DND-41 (cell line): Measurements from ENCODE around the gene MAPK12.

ENCODE experiments used
- CTCF ChIP-seq: IDR thresholded peaks from 2 replicates; pipeline ENCODE4 v1.5.1; 2012; ENCODE audit warnings: borderline replicate concordance, low read length, moderate library complexity, mild to moderate bottlenecking; ENCODE audit not compliant: poor library complexity, severe bottlenecking; ENCODE audit errors: extremely low read depth
- EZH2 ChIP-seq: IDR thresholded peaks from 3 replicates; pipeline ENCODE4 v1.6.1; 2012; ENCODE audit warnings: borderline replicate concordance, low read depth, mild to moderate bottlenecking, moderate library complexity, low read length, inconsistent platforms; ENCODE audit not compliant: severe bottlenecking

GRCh38 chr22:50218996-50219727 lies 42.3 kb downstream of the MAPK12 start:
- no peak for TF ChIP-seq CTCF
- no peak for TF ChIP-seq EZH2
